Activated naive CD4-positive, alpha-beta T cell treated with anti-CD3 and anti-CD28 coated beads for 36 hours (primary cell): ENCODE data around the gene TOB2. TPM values are rescaled to one million over a fixed set of nuclear protein-coding genes. Genes with fewer than 3 reads are reported as not detected.
"Not testable (repeated sequence)": the region's sequence is repeated elsewhere in the genome, so short reads cannot be mapped to it uniquely, and the experiment has no call there.

Experiments
- CTCF ChIA-PET: fragments of 350-600 bp; sonication (Branson Sonifier 250); formaldehyde crosslinking; loops from one replicate; lab custom pipeline; 2021; ENCODE audit warnings: antibody characterized with exemption; lab: Charles Lee
- DNase-seq: peaks from one replicate; pipeline ENCODE4 v3.0.0-alpha.2; 2020
- H3K27ac Mint-ChIP-seq: one replicate; pipeline ENCODE4 v1.8.0; 2021; ENCODE audit warnings: mild to moderate bottlenecking, mixed read lengths
- H3K27me3 Mint-ChIP-seq: one replicate; pipeline ENCODE4 v1.8.0; 2021; ENCODE audit warnings: low read depth, mixed read lengths
- H3K36me3 Mint-ChIP-seq: one replicate; pipeline ENCODE4 v1.8.0; 2021; ENCODE audit warnings: low read depth, mixed read lengths
- H3K4me1 Mint-ChIP-seq: one replicate; pipeline ENCODE4 v1.8.0; 2021; ENCODE audit warnings: low read depth, mixed read lengths
- H3K4me3 Mint-ChIP-seq: one replicate; pipeline ENCODE4 v1.8.0; 2021; ENCODE audit warnings: mild to moderate bottlenecking, moderate library complexity, mixed read lengths
- H3K9me3 Mint-ChIP-seq: one replicate; pipeline ENCODE4 v1.8.0; 2021; ENCODE audit warnings: mixed read lengths
- intact Hi-C: fragments of 100-400 bp; cut with micrococcal nuclease; formaldehyde crosslinking; loops from one replicate; pipeline ENCODE4 v1.15.1; 2023
- total RNA-seq, 2 experiments: library from RNA; stranded (reverse); gene quantifications; one replicate each; pipeline ENCODE4 v1.2.3, GENCODE V29; 2021

The TOB2 gene
- total RNA-seq, 2 experiments from 2014 or later, result 16.4 to 16.8 TPM

GRCh38 chr22:41436322-41437113, 10.1 kb downstream of the TOB2 start:
- DNase-seq, result no peak
- Mint-ChIP-seq H3K27me3 (no peaks in the 10 kb centered on the region), H3K27ac (no peak overlapping the region), H3K36me3 (peaks cover 23% of the 10 kb centered on the region), H3K9me3 (no peaks in the 10 kb centered on the region), H3K4me3 (no peak overlapping the region), H3K4me1 (peaks cover 4% of the 10 kb centered on the region)
- intact Hi-C loops, result no loop called here
- CTCF ChIA-PET, result interaction anchor here (0.6 to 1.5 kb wide), 2 partner anchors 33 to 82 kb away, joined by 3 to 6 read pairs; no protein-coding TSS in a partner anchor

- H3K4me3 Mint-ChIP-seq, result no peak overlapping the region
- no peaks in the 10 kb centered on the region for H3K27me3 Mint-ChIP-seq
- DNase-seq, result no peak
- CTCF ChIA-PET, result no interaction called here
- intact Hi-C loops, result no loop called here
- peaks cover 4% of the 10 kb centered on the region for H3K4me1 Mint-ChIP-seq
- H3K36me3 Mint-ChIP-seq, result peaks cover 22% of the 10 kb centered on the region
- H3K27ac Mint-ChIP-seq, result no peak overlapping the region
- no peaks in the 10 kb centered on the region for H3K9me3 Mint-ChIP-seq
These were observed 11.0 kb downstream of the TOB2 start for GRCh38 chr22:41435560-41435959.

- CTCF ChIA-PET, H3K27me3 Mint-ChIP-seq, H3K4me1 Mint-ChIP-seq, H3K9me3 Mint-ChIP-seq, intact Hi-C loops, H3K4me3 Mint-ChIP-seq, DNase-seq: not testable (repeated sequence)
- Mint-ChIP-seq H3K36me3 (peaks cover 22% of the 10 kb centered on the region), H3K27ac (peak overlapping the region; percentile 36)
These were observed 12.1 kb downstream of the TOB2 start for GRCh38 chr22:41434361-41435003.

GRCh38 chr22:41433480-41433879, 13.1 kb downstream of the TOB2 start:
- CTCF ChIA-PET, result not testable (repeated sequence)

GRCh38 chr22:41431656-41432055, 14.9 kb downstream of the TOB2 start:
- H3K9me3 Mint-ChIP-seq, result no peaks in the 10 kb centered on the region
- H3K27me3 Mint-ChIP-seq, result no peaks in the 10 kb centered on the region
- H3K27ac Mint-ChIP-seq, result no peak overlapping the region
- CTCF ChIA-PET, result no interaction called here
- intact Hi-C loops, result no loop called here
- H3K4me3 Mint-ChIP-seq, result no peak overlapping the region
- peaks cover 16% of the 10 kb centered on the region for H3K36me3 Mint-ChIP-seq
- H3K4me1 Mint-ChIP-seq, result peaks cover 3% of the 10 kb centered on the region
- no peak for DNase-seq

More at GRCh38 chr22:41433480-41433879, 13.1 kb downstream of the TOB2 start:
- H3K4me1 Mint-ChIP-seq, H3K9me3 Mint-ChIP-seq, H3K27me3 Mint-ChIP-seq, H3K27ac Mint-ChIP-seq, DNase-seq, intact Hi-C loops, H3K4me3 Mint-ChIP-seq: not testable (repeated sequence)
- peaks cover 22% of the 10 kb centered on the region for H3K36me3 Mint-ChIP-seq

- no peak for DNase-seq
- no peaks in the 10 kb centered on the region for H3K9me3 Mint-ChIP-seq
- no peak overlapping the region for H3K4me3 Mint-ChIP-seq
- intact Hi-C loops, result no loop called here
- CTCF ChIA-PET, result no interaction called here
- H3K4me1 Mint-ChIP-seq, result peaks cover 13% of the 10 kb centered on the region
- no peaks in the 10 kb centered on the region for H3K27me3 Mint-ChIP-seq
- peaks cover 16% of the 10 kb centered on the region for H3K36me3 Mint-ChIP-seq
- no peak overlapping the region for H3K27ac Mint-ChIP-seq
These were observed 16.7 kb downstream of the TOB2 start for GRCh38 chr22:41429951-41430332.

- Mint-ChIP-seq H3K27ac (no peak overlapping the region), H3K4me3 (no peak overlapping the region), H3K27me3 (no peaks in the 10 kb centered on the region), H3K36me3 (peaks cover 16% of the 10 kb centered on the region), H3K9me3 (no peaks in the 10 kb centered on the region), H3K4me1 (peaks cover 13% of the 10 kb centered on the region)
- intact Hi-C loops, result no loop called here
- CTCF ChIA-PET, result no interaction called here
- DNase-seq, result no peak
These were observed 17.2 kb downstream of the TOB2 start for GRCh38 chr22:41429232-41429950.

GRCh38 chr22:41425660-41426365, 20.8 kb downstream of the TOB2 start:
- H3K4me1 Mint-ChIP-seq, result peaks cover 13% of the 10 kb centered on the region
- H3K27me3 Mint-ChIP-seq, result no peaks in the 10 kb centered on the region
- H3K4me3 Mint-ChIP-seq, result no peak overlapping the region
- intact Hi-C loops, result no loop called here
- DNase-seq, result peak; percentile 68
- no peaks in the 10 kb centered on the region for H3K9me3 Mint-ChIP-seq
- peaks cover 11% of the 10 kb centered on the region for H3K36me3 Mint-ChIP-seq
- H3K27ac Mint-ChIP-seq, result peak overlapping the region; percentile 66
- CTCF ChIA-PET, result interaction anchor here (0.6 to 1.5 kb wide), 4 partner anchors 9 to 146 kb away, joined by 3 to 5 read pairs (median 4); no protein-coding TSS in a partner anchor

GRCh38 chr22:41418717-41419116, 27.9 kb downstream of the TOB2 start:
- H3K27me3 Mint-ChIP-seq, result no peaks in the 10 kb centered on the region
- no peak overlapping the region for H3K27ac Mint-ChIP-seq
- no peak overlapping the region for H3K4me3 Mint-ChIP-seq
- no peak for DNase-seq
- intact Hi-C loops, result no loop called here
- peaks cover 4% of the 10 kb centered on the region for H3K36me3 Mint-ChIP-seq
- H3K9me3 Mint-ChIP-seq, result no peaks in the 10 kb centered on the region
- CTCF ChIA-PET, result interaction anchor here (0.6 to 0.7 kb wide), 2 partner anchors 99 to 119 kb away, joined by 4 to 6 read pairs; no protein-coding TSS in a partner anchor
- H3K4me1 Mint-ChIP-seq, result peaks cover 18% of the 10 kb centered on the region

GRCh38 chr22:41417622-41418390, 28.8 kb downstream of the TOB2 start:
- CTCF ChIA-PET, result interaction anchor here (0.6 to 1.6 kb wide), 3 partner anchors 15 to 120 kb away, joined by 4 to 8 read pairs (median 6); no protein-coding TSS in a partner anchor
- H3K4me1 Mint-ChIP-seq, result peaks cover 18% of the 10 kb centered on the region
- no peak overlapping the region for H3K27ac Mint-ChIP-seq
- H3K4me3 Mint-ChIP-seq, result no peak overlapping the region
- peaks cover 4% of the 10 kb centered on the region for H3K36me3 Mint-ChIP-seq
- no peaks in the 10 kb centered on the region for H3K9me3 Mint-ChIP-seq
- intact Hi-C loops, result no loop called here
- DNase-seq, result no peak
- H3K27me3 Mint-ChIP-seq, result no peaks in the 10 kb centered on the region

GRCh38 chr22:41415554-41415953, 31.0 kb downstream of the TOB2 start:
- Mint-ChIP-seq H3K36me3 (peaks cover 7% of the 10 kb centered on the region), H3K27me3 (no peaks in the 10 kb centered on the region), H3K4me3 (peak overlapping the region; percentile 98), H3K4me1 (peaks cover 28% of the 10 kb centered on the region), H3K27ac (no peak overlapping the region), H3K9me3 (no peaks in the 10 kb centered on the region)
- CTCF ChIA-PET, result no interaction called here
- DNase-seq, result no peak
- intact Hi-C loops, result no loop called here
